Spinal cord (tissue), 10 donors: ENCODE data around the gene GPR84. TPM values are rescaled to one million over a fixed set of nuclear protein-coding genes. Genes with fewer than 3 reads are reported as not detected.

ENCODE experiments used
- DNase-seq, 6 donors: peaks; one replicate each; pipeline versions ENCODE4 v3.0.0 to v3.0.0-alpha.2; 2013 to 2015; ENCODE audit warnings: low spot score in 6 of 6, low read depth in 4 of 6
- H3K27ac ChIP-seq: one replicate; pipeline ENCODE4 v1.5.1; 2013; ENCODE audit warnings: low read depth, low read length, control low read depth
- H3K27me3 ChIP-seq: one replicate; pipeline ENCODE4 v1.6.1; 2013; ENCODE audit warnings: low read length; ENCODE audit not compliant: control insufficient read depth, insufficient read depth
- H3K36me3 ChIP-seq: one replicate; pipeline ENCODE4 v1.6.1; 2013; ENCODE audit warnings: low read length; ENCODE audit not compliant: control insufficient read depth, insufficient read depth
- H3K4me1 ChIP-seq: one replicate; pipeline ENCODE4 v1.6.1; 2013; ENCODE audit warnings: low read length; ENCODE audit not compliant: control insufficient read depth, insufficient read depth
- H3K4me3 ChIP-seq: one replicate; pipeline ENCODE4 v1.5.1; 2013; ENCODE audit warnings: low read depth, low read length, control low read depth
- H3K9me3 ChIP-seq: one replicate; pipeline ENCODE4 v1.6.1; 2013; ENCODE audit warnings: low read length; ENCODE audit not compliant: control insufficient read depth, insufficient read depth
- WGBS: methylation state at CpG from one replicate; pipeline ENCODE4 v1.1.5; 2013; ENCODE audit warnings: missing lambda C conversion rate; ENCODE audit not compliant: insufficient coverage; 5-methylcytosine and 5-hydroxymethylcytosine counted together
- long read RNA-seq, 4 donors: transcript quantifications; one replicate each; lab custom pipeline, GENCODE V29; 2026
- polyA plus RNA-seq, 2 donors: library from polyadenylated mRNA; unstranded; fragments of 120-200 nt; gene quantifications; one replicate each; pipeline ENCODE4 v1.2.1, GENCODE V29; 2013; ENCODE audit not compliant: insufficient read length in 2 of 2
- total RNA-seq, 2 donors: library from RNA; depleted of rRNA in 1 of 2; stranded (reverse); fragments of 120-200 nt in 1 of 2; fragments of >200 nt in 1 of 2; gene quantifications; one replicate each; pipeline versions ENCODE4 v1.2.3 to v1.2.4, GENCODE V29; 2013 to 2014
- donor health status: healthy.

Gene GPR84
- total RNA-seq: under 1 TPM; 0.33 to 0.99 TPM
- under 1 TPM; 0.41 to 0.79 TPM for polyA plus RNA-seq
- long read RNA-seq, donor 1: 0 reads
- long read RNA-seq, donor 2, partial matches to known transcripts: 0 of 1 reads
- long read RNA-seq, donor 2, other reads (novel, unspliced or antisense): 0 of 1 reads
- long read RNA-seq, donor 3, partial matches to known transcripts: 0 of 1 reads
- long read RNA-seq, donor 3, other reads (novel, unspliced or antisense): 0 of 1 reads
- long read RNA-seq, donor 4: 0 reads

DNA sequence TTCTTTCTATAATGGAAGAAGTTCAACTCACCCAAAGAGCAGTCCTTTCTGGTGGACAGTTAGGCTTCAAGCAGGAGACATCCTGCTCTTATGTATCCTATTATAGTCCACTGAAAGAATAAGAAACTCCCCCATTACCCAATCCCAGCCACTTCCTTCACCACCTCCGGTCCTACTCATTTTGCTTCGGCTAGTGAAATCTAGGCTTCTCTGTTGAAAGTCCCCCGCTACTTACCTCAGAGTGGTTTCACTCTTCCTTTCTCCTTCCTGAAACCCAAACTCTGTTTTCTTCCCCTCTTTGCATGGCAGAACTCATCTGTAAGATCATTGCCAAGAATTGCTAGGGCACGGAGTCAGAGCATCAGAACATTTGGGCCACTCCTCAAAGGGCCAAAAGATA is at the start of gene GPR84:
Gene GPR84, minus strand, starts transcription at position 74 of the 400 bp plus-strand sequence. CDS start 635 bp downstream, outside the sequence.
- Histone ChIP-seq H3K36me3 (peaks cover 4% of the 10 kb centered on the region), H3K27me3 (no peaks in the 10 kb centered on the region), H3K4me1 (peaks cover 32% of the 10 kb centered on the region), H3K9me3 (no peaks in the 10 kb centered on the region), H3K27ac (no peak within 1 kb of the TSS), H3K4me3 (no peak within 1 kb of the TSS)
- WGBS: 79% methylated on average over 4 of the region's 4 CpGs
- DNase-seq: no peak

DNA sequence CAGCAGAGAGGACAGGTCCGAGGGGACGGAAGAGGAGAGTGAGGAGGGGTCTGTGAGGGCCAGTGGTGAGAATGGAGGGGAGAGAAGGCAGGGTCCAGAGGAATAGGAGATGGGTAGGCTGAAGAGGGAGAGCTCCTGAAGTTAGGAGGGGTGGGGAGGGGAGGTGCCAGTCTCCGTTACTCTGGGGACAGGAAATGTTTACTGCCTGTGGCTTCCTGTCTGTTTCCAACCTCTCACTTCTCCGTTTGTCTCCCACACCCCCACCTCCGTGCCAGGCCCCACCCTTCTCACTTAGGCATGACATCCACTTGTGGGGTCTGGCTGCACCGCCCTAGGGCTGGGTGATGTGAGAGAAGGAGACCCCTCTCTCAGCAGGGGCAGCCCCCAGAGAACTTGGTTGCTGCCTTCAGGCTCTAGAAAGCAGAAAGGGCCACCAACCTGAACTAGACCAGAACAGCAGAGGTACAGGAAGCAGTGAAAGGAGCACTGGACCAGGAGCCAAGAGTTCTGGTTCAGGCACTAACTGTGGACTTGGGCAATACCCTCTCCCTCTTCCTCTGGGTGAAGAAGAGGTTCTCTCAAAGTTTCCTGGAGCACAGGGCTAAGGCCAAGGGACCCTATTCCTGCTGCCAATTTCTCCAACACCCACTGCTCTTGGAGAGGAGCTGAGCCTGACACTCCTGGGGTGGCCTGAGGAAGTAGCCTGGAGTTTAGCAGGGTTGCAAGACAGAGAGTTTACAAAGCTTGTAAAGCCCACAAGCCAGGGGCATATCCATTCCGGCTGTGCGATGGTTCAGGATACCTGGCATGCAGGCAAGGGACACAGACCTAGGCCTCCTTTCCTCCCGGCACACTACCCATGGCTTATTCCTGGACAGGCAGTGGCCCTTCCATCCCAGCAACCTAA is 49.3 kb upstream of the GPR84 start:
- WGBS: 91% methylated on average over 6 of the region's 9 CpGs
- no peak overlapping the region for H3K27ac ChIP-seq

DNA sequence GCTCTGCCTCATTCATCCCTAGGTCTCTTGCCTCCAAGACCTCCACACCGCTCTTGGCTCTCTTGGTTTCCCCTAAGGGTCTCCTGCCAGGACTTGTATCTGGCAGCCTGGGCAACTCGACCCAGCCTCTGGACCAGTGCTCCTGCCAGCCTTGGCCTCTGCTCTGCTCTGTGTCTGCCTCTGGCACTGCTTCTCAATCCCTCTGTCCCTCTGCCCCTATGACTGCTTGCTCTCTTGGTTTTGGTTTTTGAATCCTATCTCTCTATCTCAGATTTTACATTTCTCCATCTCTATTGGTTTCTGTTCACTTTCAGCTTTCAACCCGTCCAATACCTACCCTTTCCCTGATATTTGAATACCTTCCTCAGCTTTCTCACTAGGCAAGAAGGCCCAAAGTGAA is 48.5 kb upstream of the GPR84 start:
- WGBS: 69% methylated on average over 2 of the region's 3 CpGs

More for the DNA sequence above, 49.3 kb upstream of the GPR84 start:
- no peaks in the 10 kb centered on the region for H3K36me3 ChIP-seq
- H3K27me3 ChIP-seq: peaks cover 9% of the 10 kb centered on the region
- no peak for DNase-seq
- peaks cover 14% of the 10 kb centered on the region for H3K4me1 ChIP-seq
- H3K4me3 ChIP-seq: no peak overlapping the region
- H3K9me3 ChIP-seq: no peaks in the 10 kb centered on the region

DNA sequence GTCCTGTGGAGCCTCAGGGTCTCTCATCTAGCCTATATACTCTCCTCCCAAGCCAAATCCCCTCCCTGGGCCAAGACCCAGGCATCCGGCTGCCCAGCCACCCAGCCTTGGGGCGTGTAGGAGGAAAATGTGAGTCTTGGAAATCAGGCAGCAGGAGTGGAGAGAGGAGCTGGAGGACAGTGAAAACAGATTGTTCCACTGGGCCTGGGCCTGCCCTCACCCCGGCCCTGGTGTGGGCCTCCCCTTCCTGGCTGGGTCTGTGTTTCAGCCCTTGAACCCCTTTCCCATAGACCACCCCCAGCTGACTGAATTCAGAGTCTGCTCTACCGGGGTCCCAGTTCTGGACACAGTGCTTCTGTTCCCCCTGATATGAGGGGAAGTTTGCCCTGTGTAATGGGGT is 48.1 kb upstream of the GPR84 start:
- WGBS: 83% methylated on average over 1 of the region's 4 CpGs
- no peak overlapping the region for H3K4me3 ChIP-seq
- H3K36me3 ChIP-seq: no peaks in the 10 kb centered on the region

More for the DNA sequence above, 48.5 kb upstream of the GPR84 start:
- Histone ChIP-seq H3K4me1 (peaks cover 7% of the 10 kb centered on the region), H3K9me3 (no peaks in the 10 kb centered on the region), H3K36me3 (no peaks in the 10 kb centered on the region), H3K27me3 (peaks cover 1% of the 10 kb centered on the region), H3K27ac (no peak overlapping the region), H3K4me3 (no peak overlapping the region)
- DNase-seq: no peak

DNA sequence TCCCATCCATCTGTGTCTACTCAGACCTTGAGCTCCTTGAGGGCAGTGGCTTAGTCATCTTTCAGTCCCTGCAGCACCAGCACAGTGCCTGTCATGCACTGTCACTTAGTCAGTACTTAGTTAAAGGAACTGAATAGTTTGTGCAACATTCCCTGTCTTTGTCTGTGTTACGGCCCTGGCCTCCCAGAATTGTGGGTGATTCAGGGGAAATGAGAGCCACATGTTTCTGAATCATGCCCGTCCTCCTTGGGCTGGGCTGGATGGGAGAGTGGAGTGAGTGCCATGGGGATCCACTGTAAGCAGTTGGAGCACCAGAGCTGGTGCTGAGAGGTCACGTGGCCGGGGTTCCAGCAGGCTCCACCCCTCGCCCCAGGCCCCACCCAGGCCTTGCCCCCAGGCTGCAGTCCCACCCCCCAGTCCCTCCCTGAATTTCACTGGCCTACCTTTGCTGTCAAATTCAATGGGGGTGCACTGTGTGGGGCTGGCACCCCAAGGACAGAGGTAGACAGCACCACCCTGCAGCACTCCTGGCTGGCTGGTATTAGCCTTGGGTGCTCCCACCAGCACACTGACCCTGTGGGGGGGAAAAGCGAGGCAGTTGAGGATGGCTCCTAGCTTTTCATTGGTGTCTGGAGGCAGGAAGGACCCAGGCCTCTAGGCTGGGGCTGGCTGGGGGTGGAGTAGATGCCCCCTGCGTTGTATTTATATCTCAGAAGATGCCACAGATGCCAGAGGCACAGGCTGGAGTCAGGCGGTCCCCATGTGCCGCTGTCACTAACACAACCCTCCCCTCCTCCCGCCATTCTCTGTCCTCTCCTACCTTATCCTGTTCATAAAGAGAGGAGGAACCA is 47.3 kb upstream of the GPR84 start:
- H3K9me3 ChIP-seq: no peaks in the 10 kb centered on the region
- no peaks in the 10 kb centered on the region for H3K36me3 ChIP-seq
- no peak overlapping the region for H3K27ac ChIP-seq
- no peak for DNase-seq
- peaks cover 5% of the 10 kb centered on the region for H3K4me1 ChIP-seq
- WGBS: 69% methylated on average over 7 of the region's 10 CpGs
- H3K4me3 ChIP-seq: no peak overlapping the region
- no peaks in the 10 kb centered on the region for H3K27me3 ChIP-seq

More for the DNA sequence above, 48.1 kb upstream of the GPR84 start:
- Histone ChIP-seq H3K9me3 (no peaks in the 10 kb centered on the region), H3K27ac (no peak overlapping the region), H3K27me3 (no peaks in the 10 kb centered on the region), H3K4me1 (peaks cover 5% of the 10 kb centered on the region)
- no peak for DNase-seq

DNA sequence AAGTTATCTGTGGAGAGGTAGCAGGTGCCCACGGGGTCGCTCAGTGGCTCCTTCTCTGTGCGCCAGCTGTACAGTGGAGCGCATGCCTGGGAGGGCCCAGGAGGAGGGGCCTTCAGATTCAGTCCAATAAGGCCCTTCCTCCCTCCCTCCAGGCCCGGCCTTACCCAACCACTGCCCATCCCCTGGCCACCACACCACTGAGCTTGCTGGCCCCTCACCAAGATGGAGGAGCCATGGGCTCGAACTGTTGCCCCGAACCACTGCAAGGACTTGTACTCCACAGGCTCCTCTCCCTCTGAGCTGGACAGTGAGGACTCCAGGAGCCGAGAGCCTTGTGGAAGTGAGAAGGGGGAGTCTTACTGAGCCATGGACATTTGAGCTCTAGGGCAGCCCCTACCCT is 45.0 kb upstream of the GPR84 start:
- H3K4me3 ChIP-seq: no peak overlapping the region
- no peaks in the 10 kb centered on the region for H3K36me3 ChIP-seq
- 93% methylated on average over 6 of the region's 8 CpGs for WGBS
- peaks cover 5% of the 10 kb centered on the region for H3K4me1 ChIP-seq
- no peaks in the 10 kb centered on the region for H3K27me3 ChIP-seq
- no peak for DNase-seq
- no peak overlapping the region for H3K27ac ChIP-seq
- H3K9me3 ChIP-seq: no peaks in the 10 kb centered on the region

DNA sequence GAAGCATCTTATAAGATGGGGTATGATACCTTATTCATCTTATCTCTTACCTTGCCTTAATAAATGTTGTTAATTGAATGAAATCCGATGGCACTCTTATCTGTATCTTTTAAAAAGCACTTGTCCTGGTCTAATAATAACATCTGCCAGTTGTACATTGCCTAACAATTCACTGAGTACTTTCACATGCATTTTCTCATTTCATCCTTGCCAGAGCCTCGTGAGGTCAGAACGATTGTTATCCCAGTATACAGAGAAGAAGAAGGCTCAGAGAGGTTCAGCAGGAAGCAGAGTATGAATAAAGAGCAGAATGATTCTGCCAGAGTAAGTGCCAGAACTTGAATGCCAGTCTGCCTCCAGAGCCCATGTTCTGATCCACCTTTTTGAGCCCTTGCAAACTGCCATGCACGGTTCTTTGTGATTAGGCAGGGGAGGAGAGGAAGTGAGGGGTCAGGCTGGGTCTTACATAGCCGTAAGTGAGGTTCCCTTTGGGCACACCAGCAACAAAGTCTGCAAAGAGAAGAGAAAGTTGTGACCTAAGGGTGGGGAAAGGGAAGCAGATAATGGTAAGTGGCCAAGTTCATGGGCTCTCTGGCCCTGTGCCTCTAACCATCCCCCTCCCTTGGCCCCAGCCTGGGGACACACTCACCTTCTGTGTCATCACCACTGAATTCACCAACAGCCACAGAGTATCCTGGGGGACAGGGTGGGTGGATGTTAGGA is 43.1 kb upstream of the GPR84 start:
- peaks cover 3% of the 10 kb centered on the region for H3K36me3 ChIP-seq
- 92% methylated on average over 4 of the region's 5 CpGs for WGBS

DNA sequence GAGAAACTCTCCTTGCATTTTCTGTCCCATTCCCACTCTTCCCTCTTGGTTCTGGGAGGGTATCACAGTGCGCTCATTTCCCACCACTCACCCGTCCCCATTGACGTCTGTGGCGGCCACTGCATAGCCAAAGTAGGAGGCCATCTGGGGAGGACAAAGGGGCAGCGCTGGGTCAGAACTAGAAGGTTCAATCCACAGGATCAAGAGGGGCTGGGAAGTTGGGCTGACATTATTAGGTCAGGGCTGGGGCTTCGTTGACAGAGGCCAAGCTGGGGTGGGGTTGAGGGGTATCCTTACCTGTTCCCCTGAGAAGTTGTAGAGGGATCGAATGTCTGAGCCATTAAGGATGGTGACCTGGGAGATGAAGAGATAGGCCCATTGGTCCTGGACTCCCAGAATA is 41.3 kb upstream of the GPR84 start:
- peaks cover 10% of the 10 kb centered on the region for H3K36me3 ChIP-seq
- H3K27me3 ChIP-seq: no peaks in the 10 kb centered on the region
- DNase-seq: no peak
- H3K4me1 ChIP-seq: no peaks in the 10 kb centered on the region
- 95% methylated on average over 7 of the region's 7 CpGs for WGBS
- H3K27ac ChIP-seq: no peak overlapping the region
- H3K9me3 ChIP-seq: no peaks in the 10 kb centered on the region
- no peak overlapping the region for H3K4me3 ChIP-seq

More for the DNA sequence above, 43.1 kb upstream of the GPR84 start:
- H3K4me3 ChIP-seq: no peak overlapping the region
- H3K9me3 ChIP-seq: no peaks in the 10 kb centered on the region
- no peak for DNase-seq
- H3K27ac ChIP-seq: no peak overlapping the region
- H3K4me1 ChIP-seq: no peaks in the 10 kb centered on the region
- H3K27me3 ChIP-seq: no peaks in the 10 kb centered on the region

DNA sequence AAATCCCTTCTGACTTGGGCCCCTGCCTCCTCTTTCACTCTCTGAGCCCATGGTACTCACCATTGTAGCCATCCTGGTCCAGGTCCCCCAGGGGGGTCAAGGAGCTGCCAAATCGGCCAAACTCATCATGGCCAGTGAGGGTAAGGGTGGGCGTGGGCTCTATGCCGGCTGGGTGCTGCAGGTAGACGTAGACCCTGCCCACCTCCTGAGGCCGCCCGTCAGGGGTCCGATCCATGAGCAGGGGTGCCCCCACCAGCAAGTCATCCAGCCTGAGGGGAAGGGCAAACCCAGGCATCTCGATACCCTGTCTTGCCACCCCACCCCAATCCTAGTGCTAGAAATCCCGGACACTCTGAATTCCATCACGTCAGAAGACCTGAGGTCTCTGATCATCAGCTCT is 40.8 kb upstream of the GPR84 start:
- 89% methylated on average over 7 of the region's 10 CpGs for WGBS
- Histone ChIP-seq H3K27me3 (no peaks in the 10 kb centered on the region), H3K4me3 (no peak overlapping the region), H3K9me3 (no peaks in the 10 kb centered on the region), H3K27ac (no peak overlapping the region), H3K36me3 (peaks cover 10% of the 10 kb centered on the region), H3K4me1 (no peaks in the 10 kb centered on the region)
- DNase-seq: no peak
